GM12892 (cell line): ENCODE measurements around the gene GALNT16.

Source experiments
- POLR2A ChIP-seq: IDR thresholded peaks from 2 replicates; pipeline ENCODE4 v1.6.1; 2011; ENCODE audit warnings: low read depth, low read length, control low read depth
- TAF1 ChIP-seq: IDR thresholded peaks from 2 replicates; pipeline ENCODE4 v1.6.1; 2011; ENCODE audit warnings: low read depth, mild to moderate bottlenecking, control low read depth, low read length, borderline replicate concordance

DNA sequence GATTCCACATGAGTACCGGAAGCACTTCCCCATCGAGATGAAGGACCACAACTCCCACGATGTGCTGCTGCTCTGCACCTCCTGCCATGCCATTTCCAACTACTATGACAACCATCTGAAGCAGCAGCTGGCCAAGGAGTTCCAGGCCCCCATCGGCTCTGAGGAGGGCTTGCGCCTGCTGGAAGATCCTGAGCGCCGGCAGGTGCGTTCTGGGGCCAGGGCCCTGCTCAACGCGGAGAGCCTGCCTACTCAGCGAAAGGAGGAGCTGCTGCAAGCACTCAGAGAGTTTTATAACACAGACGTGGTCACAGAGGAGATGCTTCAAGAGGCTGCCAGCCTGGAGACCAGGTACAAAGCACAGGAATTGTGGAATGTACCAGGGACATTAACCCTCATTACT, 22.4 kb upstream of the GALNT16 start:
- TF ChIP-seq TAF1 (no peak), POLR2A (no peak)
